Motor neuron (in vitro differentiated cells): Measurements from ENCODE around the gene ERLIN1. TPM values are rescaled to one million over a fixed set of nuclear protein-coding genes. Genes with fewer than 3 reads are reported as not detected.

Source experiments
- ATAC-seq, 8 experiments: fragments of 200-7000 bp; cut with Tn5 transposase; replicated peaks in 6 of 8; 2 replicates each; pipeline ENCODE4 v1.8.0; 2021; ENCODE audit warnings: mild to moderate bottlenecking in 8 of 8, moderate library complexity in 8 of 8
- H3K27ac ChIP-seq, 2 donors: fragments of 250-450 bp; sonication (Bioruptor Pico); 2 replicates each; pipeline ENCODE4 v1.9.0; 2021; ENCODE audit warnings: antibody characterized with exemption in 2 of 2, mild to moderate bottlenecking in 2 of 2, moderate library complexity in 1 of 2
- H3K4me1 ChIP-seq, 2 donors: fragments of 250-450 bp; sonication (Bioruptor Pico); replicated peaks in 1 of 2; 2 replicates each; pipeline ENCODE4 v1.6.1; 2021; ENCODE audit warnings: antibody characterized with exemption in 2 of 2, mild to moderate bottlenecking in 2 of 2, moderate library complexity in 1 of 2
- H3K4me3 ChIP-seq, 5 donors: fragments of 250-450 bp; sonication (Bioruptor Pico); 2 replicates each; pipeline ENCODE4 v1.9.0; 2021; ENCODE audit warnings: antibody characterized with exemption in 5 of 5, mild to moderate bottlenecking in 5 of 5, moderate library complexity in 4 of 5
- WGBS, 10 experiments: fragments of 450-650 bp; shearing (Covaris generic); methylation state at CpG; one replicate each; pipeline ENCODE4 v1.0.0; 2022; 5-methylcytosine and 5-hydroxymethylcytosine counted together
- in situ Hi-C, 9 experiments: fragments of 400-800 bp; cut with MboI; loops; one replicate each; pipeline ENCODE4 v1.15.0; 2021; ENCODE audit warnings: low sequenced_read_pairs in 9 of 9, low pct_unique_long_range_greater_than_20kb in 2 of 9; ENCODE audit not compliant: unreplicated experiment in 9 of 9
- total RNA-seq, 8 experiments: library from RNA; unstranded; fragments of 300-600 nt; gene quantifications; 2 replicates each; pipeline versions ENCODE4 v1.2.3 to v1.2.4, GENCODE V29; 2022

ERLIN1 gene
- total RNA-seq, 8 experiments from 2014 or later: 6.7 to 27.9 (median 18.3) TPM

DNA sequence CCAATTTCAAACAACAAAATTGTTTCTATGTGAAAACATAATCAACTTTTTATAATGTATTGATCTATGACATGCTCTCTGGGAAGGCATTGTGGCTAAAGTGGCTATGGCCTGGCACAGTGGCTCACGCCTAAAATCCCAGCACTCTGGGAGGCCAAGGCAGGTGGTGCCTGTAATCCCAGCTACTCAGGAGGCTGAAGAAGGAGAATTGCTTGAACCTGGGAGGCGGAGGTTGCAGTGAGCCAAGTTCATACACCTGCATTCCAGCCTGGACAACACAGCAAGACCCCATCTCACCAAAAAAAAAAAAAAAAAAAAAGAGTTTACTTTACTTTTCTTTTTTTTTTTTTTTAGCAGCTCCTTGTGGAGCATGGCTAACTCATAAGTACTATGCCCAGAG lies 65.3 kb downstream of the ERLIN1 start:
- Histone ChIP-seq H3K27ac (no peak overlapping the region), H3K4me3 (no peak overlapping the region), H3K4me1 (no peaks in the 10 kb centered on the region)
- ATAC-seq: no peak
- 0 to 100% (median 61%) methylated on average over 1 to 2 of the region's 2 CpGs; no CpG with 5 or more reads in 6 of the 10 experiments for WGBS, 10 experiments
- in situ Hi-C loops: no loop called here

DNA sequence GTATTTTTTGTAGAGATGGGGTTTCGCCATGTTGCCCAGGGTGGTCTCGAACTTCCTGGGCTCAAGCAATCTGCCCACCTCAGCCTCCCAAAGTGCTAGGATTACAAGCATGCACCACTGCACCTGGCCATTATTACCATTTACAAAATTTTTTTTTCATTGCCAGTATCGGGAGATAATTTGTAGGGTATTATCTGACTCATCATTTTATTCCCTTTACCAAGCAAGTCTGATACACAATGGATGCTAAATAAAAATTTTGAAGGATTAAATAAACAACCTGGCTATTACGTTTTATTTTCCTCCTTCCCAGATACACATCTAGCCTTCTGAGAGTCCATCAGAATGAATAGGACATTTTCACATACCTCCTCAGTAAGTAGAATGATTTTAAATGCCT lies 66.1 kb downstream of the ERLIN1 start:
- no peaks in the 10 kb centered on the region for H3K4me1 ChIP-seq
- no peak overlapping the region for H3K27ac ChIP-seq
- 0 to 100% (median 58%) methylated on average over 1 to 4 of the region's 4 CpGs; no CpG with 5 or more reads in 2 of the 10 experiments for WGBS, 10 experiments
- no peak overlapping the region for H3K4me3 ChIP-seq
- in situ Hi-C loops: no loop called here
- no peak for ATAC-seq

DNA sequence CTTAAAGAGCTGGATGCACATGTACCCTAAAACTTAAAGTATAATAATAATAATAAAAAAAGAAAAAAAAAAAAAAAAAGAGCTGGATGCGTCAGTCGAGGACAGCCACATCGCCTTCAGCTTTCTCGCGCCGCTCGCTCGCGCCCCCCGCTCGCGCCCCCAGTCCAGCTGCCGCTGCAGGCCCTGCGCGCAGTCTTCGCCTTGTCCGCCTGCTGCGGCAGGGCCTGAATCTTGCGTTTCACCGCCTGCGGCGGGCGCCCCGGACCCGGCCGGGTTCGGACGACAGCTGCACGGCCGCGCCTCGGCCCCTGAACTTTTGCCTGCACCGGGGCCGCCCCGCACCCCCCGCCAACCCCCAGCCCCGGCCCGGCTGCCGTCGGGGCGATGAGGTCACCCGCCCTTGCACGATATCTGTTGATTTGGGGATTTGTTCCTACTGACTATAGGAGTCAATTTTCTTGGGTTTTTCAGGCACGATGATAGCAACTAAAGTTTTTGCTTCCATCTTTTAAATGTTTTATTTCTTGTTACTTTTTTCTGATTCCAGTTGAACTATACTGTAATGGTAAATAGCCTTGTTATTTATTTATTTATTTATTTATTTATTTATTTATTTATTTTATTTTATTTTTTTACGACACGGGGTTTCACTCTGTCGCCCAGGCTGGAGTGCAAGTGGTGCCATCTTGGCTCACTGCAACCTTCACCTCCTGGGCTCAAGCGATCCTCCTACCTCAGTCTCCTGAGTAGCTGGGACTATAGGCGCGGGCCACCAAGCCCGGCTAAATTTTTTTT lies 70.7 kb downstream of the ERLIN1 start:
- no peaks in the 10 kb centered on the region for H3K4me1 ChIP-seq
- H3K4me3 ChIP-seq: no peak overlapping the region
- no peak overlapping the region for H3K27ac ChIP-seq
- WGBS, 10 experiments: 40 to 96% (median 59%) methylated on average over 8 to 22 of the region's 51 CpGs; no CpG with 5 or more reads in 1 of the 10 experiments
- in situ Hi-C loops: no loop called here
- no peak for ATAC-seq

DNA sequence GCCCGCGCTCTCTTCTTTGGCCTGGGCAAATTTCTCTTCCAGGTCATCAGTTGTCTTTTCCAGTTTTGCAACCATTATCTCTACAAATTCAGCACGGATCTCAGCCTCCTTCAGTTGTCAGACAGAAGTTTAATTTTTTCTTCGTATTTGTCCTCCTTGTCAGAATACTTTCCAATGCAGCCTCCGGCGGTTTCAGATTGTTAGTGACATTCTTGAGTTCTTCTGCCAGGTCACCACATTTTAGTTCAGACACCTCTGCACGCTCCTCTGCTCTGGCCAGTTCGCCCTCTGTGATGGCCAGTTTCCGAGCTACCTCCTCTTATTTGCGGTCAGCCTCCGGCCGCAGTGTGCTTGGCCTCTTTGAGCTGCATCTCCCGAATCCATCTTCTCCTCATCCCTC lies 71.4 kb downstream of the ERLIN1 start:
- Histone ChIP-seq H3K4me1 (no peaks in the 10 kb centered on the region), H3K4me3 (no peak overlapping the region), H3K27ac (no peak overlapping the region)
- ATAC-seq: no peak
- in situ Hi-C loops: no loop called here
- 67 to 100% (median 89%) methylated on average over 1 to 13 of the region's 13 CpGs for WGBS, 10 experiments

DNA sequence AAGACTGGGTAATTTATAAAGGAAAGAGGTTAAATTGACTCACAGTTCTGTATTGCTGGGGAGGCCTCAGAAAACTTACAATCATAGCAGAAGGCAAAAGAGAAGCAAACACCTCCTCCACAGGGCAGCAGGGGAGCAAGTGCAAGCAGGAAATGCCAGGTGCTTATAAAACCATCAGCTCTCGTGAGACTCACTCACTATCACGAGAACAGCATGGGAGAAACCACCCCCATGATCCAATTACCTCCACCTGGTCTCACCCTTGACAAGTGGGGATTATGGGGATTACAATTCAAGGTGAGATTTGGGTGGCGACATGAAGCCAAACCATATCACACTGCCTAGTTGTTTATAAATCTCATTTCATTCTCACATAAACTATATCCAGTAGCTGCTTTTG lies 76.2 kb downstream of the ERLIN1 start:
- H3K4me1 ChIP-seq: no peaks in the 10 kb centered on the region
- ATAC-seq: no peak
- no peak overlapping the region for H3K27ac ChIP-seq
- in situ Hi-C loops: no loop called here
- no peak overlapping the region for H3K4me3 ChIP-seq
- WGBS, 10 experiments: 10 to 83% (median 52%) methylated on average over 1 to 3 of the region's 3 CpGs; no CpG with 5 or more reads in 4 of the 10 experiments

DNA sequence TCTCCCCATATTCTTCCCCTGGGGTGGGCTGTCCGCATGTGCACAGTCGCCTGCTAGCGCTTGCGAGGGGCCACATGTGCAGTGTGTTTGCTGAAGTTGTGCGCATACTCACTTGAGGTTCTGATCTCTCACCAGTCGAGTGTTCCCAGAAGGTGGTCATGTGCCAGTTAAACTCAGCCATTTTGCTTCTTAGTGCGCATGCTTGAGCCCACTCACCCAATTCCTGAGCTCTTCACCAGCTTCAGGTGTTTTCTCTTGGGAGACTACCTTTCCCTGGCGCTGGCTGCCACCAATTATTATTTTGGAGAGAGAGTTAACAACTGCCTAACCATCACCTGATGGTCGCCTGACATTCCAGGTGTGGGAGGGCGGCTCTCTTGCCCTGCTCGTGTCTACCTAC lies 79.0 kb downstream of the ERLIN1 start:
- in situ Hi-C loops: no loop called here
- WGBS, 10 experiments: 41 to 89% (median 73%) methylated on average over 4 to 9 of the region's 11 CpGs; no CpG with 5 or more reads in 3 of the 10 experiments
- H3K4me3 ChIP-seq: no peak overlapping the region
- no peaks in the 10 kb centered on the region for H3K4me1 ChIP-seq
- ATAC-seq: no peak
- no peak overlapping the region for H3K27ac ChIP-seq

DNA sequence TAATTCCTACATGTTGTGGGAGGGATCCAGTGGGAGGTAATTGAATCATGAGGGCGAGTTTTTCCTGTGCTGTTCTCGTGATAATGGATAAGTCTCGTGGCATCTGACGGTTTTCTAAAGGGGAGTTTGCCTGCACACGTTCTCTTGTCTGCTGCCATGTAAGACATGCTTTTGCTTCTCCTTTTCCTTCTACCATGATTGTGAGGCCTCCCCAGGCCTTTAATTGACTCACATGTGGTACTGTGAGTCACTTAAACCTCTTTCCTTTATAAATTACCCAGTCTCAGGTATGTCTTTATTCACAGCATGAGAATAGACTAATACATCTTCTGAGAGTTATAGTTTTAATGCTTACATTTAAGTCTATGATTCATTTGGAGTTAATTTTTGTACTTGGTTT lies 81.5 kb downstream of the ERLIN1 start:
- WGBS, 10 experiments: 44 to 90% (median 80%) methylated on average over 1 to 5 of the region's 5 CpGs; no CpG with 5 or more reads in 1 of the 10 experiments
- no peak overlapping the region for H3K4me3 ChIP-seq
- no peak overlapping the region for H3K27ac ChIP-seq
- in situ Hi-C loops: no loop called here
- no peak for ATAC-seq
- no peaks in the 10 kb centered on the region for H3K4me1 ChIP-seq

DNA sequence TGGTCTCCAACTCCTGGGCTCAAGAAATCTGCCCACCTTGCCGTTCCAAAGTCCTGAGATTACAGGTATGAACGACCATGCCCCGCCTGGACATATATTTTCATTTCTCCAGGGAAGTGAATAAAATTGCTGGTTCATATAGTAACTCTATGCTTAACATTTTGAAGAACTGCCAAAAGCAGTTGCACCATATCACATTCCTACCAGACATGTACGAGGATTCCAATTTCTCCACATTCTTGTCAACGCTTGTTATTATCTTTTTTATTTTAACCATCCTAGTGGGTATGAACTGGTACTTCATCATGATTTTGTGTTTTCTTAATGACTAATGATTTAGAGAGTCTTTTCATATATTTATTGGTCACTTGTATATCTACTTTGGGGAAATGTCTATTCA lies 82.2 kb downstream of the ERLIN1 start:
- Histone ChIP-seq H3K4me1 (no peaks in the 10 kb centered on the region), H3K4me3 (no peak overlapping the region), H3K27ac (no peak overlapping the region)
- in situ Hi-C loops: no loop called here
- 61 to 100% (median 86%) methylated on average over 1 to 5 of the region's 5 CpGs for WGBS, 10 experiments
- ATAC-seq: no peak

DNA sequence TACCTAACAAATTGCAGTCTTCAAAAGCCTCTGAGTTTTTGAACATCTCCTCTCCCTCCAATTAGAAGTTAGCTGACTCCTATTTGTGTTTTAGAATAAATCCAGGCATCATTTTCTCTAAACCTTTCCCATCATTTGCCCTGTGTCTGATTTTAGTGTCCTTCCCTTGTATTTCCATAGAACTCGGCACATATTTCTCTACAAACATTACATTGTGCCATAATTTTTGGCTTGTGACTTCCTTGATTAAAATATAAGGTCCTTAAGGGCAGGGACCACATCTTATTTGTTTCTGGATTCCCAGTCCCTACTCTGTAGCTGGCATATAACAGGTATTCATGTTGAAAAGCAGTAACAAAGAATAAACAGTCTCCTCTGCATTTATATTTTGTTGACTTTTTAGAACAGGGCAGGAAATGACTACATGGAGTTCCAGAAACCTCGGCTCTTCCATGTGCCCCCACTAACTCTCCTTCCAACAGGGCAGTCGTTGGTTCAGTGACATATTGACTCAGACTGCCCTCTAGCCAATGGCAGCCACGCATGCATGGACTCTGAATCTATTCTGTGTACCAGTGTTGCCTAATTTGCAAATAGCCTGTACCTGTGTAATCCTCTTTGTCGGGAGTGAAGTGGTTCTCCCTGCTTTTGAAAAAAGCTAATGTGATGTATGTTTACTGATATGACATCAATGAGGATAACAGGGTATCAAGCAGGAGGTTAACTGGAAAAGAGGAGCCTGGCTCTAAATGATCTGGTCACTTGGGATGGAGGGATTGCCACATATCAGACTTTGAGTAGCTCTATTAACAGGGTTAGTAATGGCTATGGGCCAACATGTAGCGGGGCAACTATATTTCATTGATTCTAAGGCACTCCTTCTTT lies 84.4 kb downstream of the ERLIN1 start:
- in situ Hi-C loops: no loop called here
- no peaks in the 10 kb centered on the region for H3K4me1 ChIP-seq
- 36 to 90% (median 62%) methylated on average over 2 to 6 of the region's 6 CpGs for WGBS, 10 experiments
- no peak overlapping the region for H3K27ac ChIP-seq
- no peak overlapping the region for H3K4me3 ChIP-seq
- peak in 3 of 8 experiments; percentile 42 to 79 (median 68) for ATAC-seq

DNA sequence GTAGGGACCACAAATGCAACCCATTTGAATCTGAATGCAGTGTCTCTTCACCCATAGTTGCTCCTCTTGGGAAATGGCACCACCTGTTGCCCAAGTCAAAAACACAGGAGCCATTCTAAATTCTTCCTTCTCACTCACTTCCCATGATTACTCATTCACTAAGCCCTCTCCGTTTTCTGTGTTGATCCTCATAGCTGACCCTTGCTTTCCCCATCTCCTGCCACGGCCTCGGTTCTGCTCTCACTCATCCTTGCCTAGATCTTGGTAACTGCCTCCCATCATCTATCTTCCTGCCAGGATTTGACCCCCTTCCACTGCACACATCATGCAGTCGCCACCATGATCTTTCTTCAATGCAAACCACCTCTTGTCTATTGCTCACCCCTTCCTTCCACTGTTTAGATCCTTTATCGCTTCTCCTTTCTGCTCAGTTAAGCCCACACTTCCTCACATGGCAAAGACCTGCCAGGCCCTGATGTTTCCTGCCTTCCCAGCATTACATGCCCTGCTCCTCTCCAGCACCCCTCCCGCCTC lies 85.1 kb downstream of the ERLIN1 start:
- Histone ChIP-seq H3K27ac (no peak overlapping the region), H3K4me3 (no peak overlapping the region), H3K4me1 (no peaks in the 10 kb centered on the region)
- ATAC-seq: peak in 3 of 8 experiments; percentile 24 to 62 (median 27)
- WGBS, 10 experiments: 50 to 83% (median 67%) methylated on average over 1 to 6 of the region's 6 CpGs
- in situ Hi-C loops: no loop called here

Other genes with a start within 250 kb of the ERLIN1 start
- gene DNMBP, start 176.1 kb downstream of the ERLIN1 start, total RNA-seq: 10 to 100 TPM in 4 of 8 experiments, 1 to 10 TPM in 4; 3.3 to 24.0 (median 9.9) TPM
- gene CPN1, start 104.2 kb downstream of the ERLIN1 start, total RNA-seq: under 1 TPM in 1 of 8 experiments, not detected in 7; 0.87 TPM
- gene CHUK, start 43.6 kb upstream of the ERLIN1 start, total RNA-seq: 10 to 100 TPM in 7 of 8 experiments, 1 to 10 TPM in 1; 9.4 to 22.5 (median 15.3) TPM
- gene CWF19L1, start 81.6 kb upstream of the ERLIN1 start, total RNA-seq: 10 to 100 TPM; 17.8 to 30.8 (median 21.4) TPM
- gene BLOC1S2, start 100.7 kb upstream of the ERLIN1 start, total RNA-seq: 100 to 1,000 TPM in 1 of 8 experiments, 10 to 100 TPM in 7; 30.5 to 120 (median 66.8) TPM
- under 1 TPM in 5 of 8 experiments, not detected in 3; 0.24 to 0.36 (median 0.29) TPM for gene PKD2L1, start 144.2 kb upstream of the ERLIN1 start, total RNA-seq
- gene SCD, start 161.2 kb upstream of the ERLIN1 start, total RNA-seq: 100 to 1,000 TPM; 100 to 535 (median 198) TPM